Progenitor cell of endocrine pancreas (in vitro differentiated cells): Measurements from ENCODE around the gene ARFIP2. TPM values are rescaled to one million over a fixed set of nuclear protein-coding genes. Genes with fewer than 3 reads are reported as not detected.

ENCODE experiments used
- DNase-seq: peaks from one replicate; pipeline ENCODE4 v3.0.0; 2021; ENCODE audit warnings: low spot score; ENCODE audit not compliant: unreplicated experiment
- H3K27ac Mint-ChIP-seq: 2 replicates; pipeline ENCODE4 v1.8.0; 2021; ENCODE audit warnings: mild to moderate bottlenecking, moderate library complexity, mixed read lengths
- H3K27me3 Mint-ChIP-seq: 2 replicates; pipeline ENCODE4 v1.8.0; 2021; ENCODE audit warnings: mixed read lengths
- H3K36me3 Mint-ChIP-seq: 2 replicates; pipeline ENCODE4 v1.8.0; 2022; ENCODE audit warnings: mixed read lengths; ENCODE audit not compliant: insufficient read depth
- H3K4me1 Mint-ChIP-seq: 2 replicates; pipeline ENCODE4 v1.8.0; 2021; ENCODE audit warnings: low read depth, mixed read lengths
- H3K4me3 Mint-ChIP-seq: 2 replicates; pipeline ENCODE4 v1.8.0; 2021; ENCODE audit warnings: low read depth, mild to moderate bottlenecking, moderate library complexity, mixed read lengths
- H3K9me3 Mint-ChIP-seq: 2 replicates; pipeline ENCODE4 v1.8.0; 2021; ENCODE audit warnings: low read depth, mixed read lengths
- total RNA-seq: library from RNA; stranded (reverse); gene quantifications from 2 replicates; pipeline ENCODE4 v1.2.1, GENCODE V29; 2021
- TF ChIP-seq, protein P1 (sequence below): fragments of 200-600 bp; sonication (generic); IDR thresholded peaks from one replicate; pipeline ENCODE4 v1.5.0; 2021; ENCODE audit warnings: antibody characterized with exemption, mild to moderate bottlenecking; ENCODE audit not compliant: unreplicated experiment

The ARFIP2 gene
- total RNA-seq, 1 donor from 2014 or later, result 78.1 TPM

DNA sequence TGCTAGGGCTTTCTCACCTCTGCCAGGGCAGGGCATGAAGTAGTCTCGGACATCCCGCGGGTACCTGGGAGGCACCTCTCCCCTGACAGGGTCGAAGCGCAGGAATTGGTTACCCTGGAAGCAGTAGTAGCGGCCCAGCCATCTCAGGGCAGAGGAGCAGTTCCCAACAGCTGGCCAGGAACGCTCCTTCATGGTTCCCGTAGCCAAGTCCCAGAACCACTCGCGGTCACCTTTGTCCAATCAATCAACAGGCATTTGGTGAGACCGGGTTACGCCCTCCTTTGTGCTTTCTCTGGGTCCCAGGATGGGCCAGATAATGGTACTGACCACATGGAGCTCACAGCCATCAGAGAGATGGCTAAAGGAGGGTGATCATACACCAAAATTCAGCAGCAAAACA is 43.7 kb downstream of the ARFIP2 start:
- Mint-ChIP-seq H3K4me3 (no peak overlapping the region), H3K36me3 (no peaks in the 10 kb centered on the region), H3K27ac (no peak overlapping the region), H3K9me3 (no peaks in the 10 kb centered on the region), H3K4me1 (peaks cover 10% of the 10 kb centered on the region), H3K27me3 (peaks cover 22% of the 10 kb centered on the region)
- TF ChIP-seq, protein P1, sequence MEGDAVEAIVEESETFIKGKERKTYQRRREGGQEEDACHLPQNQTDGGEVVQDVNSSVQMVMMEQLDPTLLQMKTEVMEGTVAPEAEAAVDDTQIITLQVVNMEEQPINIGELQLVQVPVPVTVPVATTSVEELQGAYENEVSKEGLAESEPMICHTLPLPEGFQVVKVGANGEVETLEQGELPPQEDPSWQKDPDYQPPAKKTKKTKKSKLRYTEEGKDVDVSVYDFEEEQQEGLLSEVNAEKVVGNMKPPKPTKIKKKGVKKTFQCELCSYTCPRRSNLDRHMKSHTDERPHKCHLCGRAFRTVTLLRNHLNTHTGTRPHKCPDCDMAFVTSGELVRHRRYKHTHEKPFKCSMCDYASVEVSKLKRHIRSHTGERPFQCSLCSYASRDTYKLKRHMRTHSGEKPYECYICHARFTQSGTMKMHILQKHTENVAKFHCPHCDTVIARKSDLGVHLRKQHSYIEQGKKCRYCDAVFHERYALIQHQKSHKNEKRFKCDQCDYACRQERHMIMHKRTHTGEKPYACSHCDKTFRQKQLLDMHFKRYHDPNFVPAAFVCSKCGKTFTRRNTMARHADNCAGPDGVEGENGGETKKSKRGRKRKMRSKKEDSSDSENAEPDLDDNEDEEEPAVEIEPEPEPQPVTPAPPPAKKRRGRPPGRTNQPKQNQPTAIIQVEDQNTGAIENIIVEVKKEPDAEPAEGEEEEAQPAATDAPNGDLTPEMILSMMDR, result no peak
- DNase-seq, result no peak

GRCh38 chr11:6433998-6434660 is 47.0 kb downstream of the ARFIP2 start:
- H3K4me1 Mint-ChIP-seq, result peaks cover 5% of the 10 kb centered on the region
- TF ChIP-seq, protein P1, result no peak
- peak overlapping the region; percentile 56 for H3K27ac Mint-ChIP-seq
- no peaks in the 10 kb centered on the region for H3K9me3 Mint-ChIP-seq
- H3K27me3 Mint-ChIP-seq, result peaks cover 45% of the 10 kb centered on the region
- DNase-seq, result no peak
- H3K36me3 Mint-ChIP-seq, result no peaks in the 10 kb centered on the region
- no peak overlapping the region for H3K4me3 Mint-ChIP-seq

DNA sequence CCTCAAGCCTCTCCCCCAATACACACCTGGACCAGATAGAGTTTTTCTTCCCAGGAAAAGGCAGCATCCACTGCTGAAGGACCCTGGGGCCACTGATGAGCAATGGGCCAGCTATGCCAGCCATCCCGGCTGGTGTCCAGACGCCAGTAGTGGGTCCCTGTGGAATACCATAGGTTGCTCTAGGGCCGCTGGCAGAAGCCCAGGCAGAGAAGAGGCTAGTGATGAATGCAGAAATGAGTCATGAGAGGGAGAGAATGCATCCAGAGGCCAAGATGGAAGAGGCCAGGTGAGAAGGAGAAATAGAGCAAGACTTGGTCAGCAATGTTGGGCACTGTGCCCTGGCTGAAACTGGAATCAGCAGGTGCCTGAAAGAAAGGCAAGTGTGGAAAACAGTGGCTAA is 49.3 kb downstream of the ARFIP2 start:
- TF ChIP-seq, protein P1, result no peak
- DNase-seq, result no peak
- Mint-ChIP-seq H3K4me3 (no peak overlapping the region), H3K27ac (no peak overlapping the region), H3K9me3 (no peaks in the 10 kb centered on the region), H3K4me1 (peaks cover 5% of the 10 kb centered on the region), H3K36me3 (no peaks in the 10 kb centered on the region), H3K27me3 (peaks cover 58% of the 10 kb centered on the region)

DNA sequence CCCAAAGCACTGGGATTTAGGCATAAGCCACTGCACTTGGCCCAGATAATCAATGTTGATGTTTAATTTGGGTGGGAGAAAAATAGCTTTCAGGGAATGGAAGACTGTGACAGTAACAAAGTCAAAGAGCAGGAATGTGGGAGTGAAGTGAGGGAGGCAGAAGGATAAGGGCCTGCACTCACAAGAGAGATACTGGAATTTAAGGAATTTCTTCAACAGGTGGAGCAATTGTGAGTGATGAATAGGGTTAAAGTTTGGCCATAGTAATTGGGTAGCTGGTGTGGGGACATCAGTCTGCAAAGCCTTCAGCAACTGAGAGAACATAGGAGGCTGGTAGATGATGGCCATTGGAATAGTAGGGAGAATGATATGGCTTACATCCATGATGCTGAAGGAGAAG is 53.6 kb downstream of the ARFIP2 start:
- H3K27me3 Mint-ChIP-seq, result peaks cover 62% of the 10 kb centered on the region
- TF ChIP-seq, protein P1, result no peak
- H3K4me3 Mint-ChIP-seq, result no peak overlapping the region
- no peak for DNase-seq
- H3K9me3 Mint-ChIP-seq, result no peaks in the 10 kb centered on the region
- H3K27ac Mint-ChIP-seq, result no peak overlapping the region
- no peaks in the 10 kb centered on the region for H3K4me1 Mint-ChIP-seq
- no peaks in the 10 kb centered on the region for H3K36me3 Mint-ChIP-seq

Other genes with a start within 250 kb of the ARFIP2 start
- gene FHIP1B, start 246.7 kb downstream of the ARFIP2 start, total RNA-seq, result 58.4 and 63.0 TPM in 2 replicates
- 2.0 and 2.1 TPM in 2 replicates for gene CNGA4, start 242.2 kb downstream of the ARFIP2 start, total RNA-seq
- 7.4 and 7.5 TPM in 2 replicates for gene CCKBR, start 221.5 kb downstream of the ARFIP2 start, total RNA-seq
- 6.7 and 7.1 TPM in 2 replicates for gene CAVIN3, start 160.8 kb downstream of the ARFIP2 start, total RNA-seq
- 25.5 and 27.8 TPM in 2 replicates for gene SMPD1, start 90.9 kb downstream of the ARFIP2 start, total RNA-seq
- gene APBB1, start 62.2 kb downstream of the ARFIP2 start, total RNA-seq, result 64.2 and 71.4 TPM in 2 replicates
- 2.5 and 6.1 TPM in 2 replicates for gene HPX, start 40.3 kb downstream of the ARFIP2 start, total RNA-seq
- 18.5 and 22.6 TPM in 2 replicates for gene TRIM3, start 7.4 kb downstream of the ARFIP2 start, total RNA-seq
- 34.2 and 37.5 TPM in 2 replicates for gene TIMM10B, start 170 bp upstream of the ARFIP2 start, total RNA-seq
- 7.0 and 7.7 TPM in 2 replicates for gene DNHD1, start 15.9 kb upstream of the ARFIP2 start, total RNA-seq
- 18.8 and 21.7 TPM in 2 replicates for gene RRP8, start 122.3 kb upstream of the ARFIP2 start, total RNA-seq
- 127 and 133 TPM in 2 replicates for gene ILK, start 122.4 kb upstream of the ARFIP2 start, total RNA-seq
- gene TAF10, start 130.9 kb upstream of the ARFIP2 start, total RNA-seq, result 148 and 160 TPM in 2 replicates
- gene TPP1, start 138.1 kb upstream of the ARFIP2 start, total RNA-seq, result 54.4 and 59.9 TPM in 2 replicates
- 54.7 and 61.4 TPM in 2 replicates for gene DCHS1, start 174.5 kb upstream of the ARFIP2 start, total RNA-seq
- gene MRPL17, start 202.0 kb upstream of the ARFIP2 start, total RNA-seq, result 36.5 and 41.3 TPM in 2 replicates